ENCODE measurements around the gene SAGE1. TPM values are rescaled to one million over a fixed set of nuclear protein-coding genes. Genes with fewer than 3 reads are reported as not detected.

SAGE1 gene
- polyA plus RNA-seq, 1 experiment: not detected

DNA sequence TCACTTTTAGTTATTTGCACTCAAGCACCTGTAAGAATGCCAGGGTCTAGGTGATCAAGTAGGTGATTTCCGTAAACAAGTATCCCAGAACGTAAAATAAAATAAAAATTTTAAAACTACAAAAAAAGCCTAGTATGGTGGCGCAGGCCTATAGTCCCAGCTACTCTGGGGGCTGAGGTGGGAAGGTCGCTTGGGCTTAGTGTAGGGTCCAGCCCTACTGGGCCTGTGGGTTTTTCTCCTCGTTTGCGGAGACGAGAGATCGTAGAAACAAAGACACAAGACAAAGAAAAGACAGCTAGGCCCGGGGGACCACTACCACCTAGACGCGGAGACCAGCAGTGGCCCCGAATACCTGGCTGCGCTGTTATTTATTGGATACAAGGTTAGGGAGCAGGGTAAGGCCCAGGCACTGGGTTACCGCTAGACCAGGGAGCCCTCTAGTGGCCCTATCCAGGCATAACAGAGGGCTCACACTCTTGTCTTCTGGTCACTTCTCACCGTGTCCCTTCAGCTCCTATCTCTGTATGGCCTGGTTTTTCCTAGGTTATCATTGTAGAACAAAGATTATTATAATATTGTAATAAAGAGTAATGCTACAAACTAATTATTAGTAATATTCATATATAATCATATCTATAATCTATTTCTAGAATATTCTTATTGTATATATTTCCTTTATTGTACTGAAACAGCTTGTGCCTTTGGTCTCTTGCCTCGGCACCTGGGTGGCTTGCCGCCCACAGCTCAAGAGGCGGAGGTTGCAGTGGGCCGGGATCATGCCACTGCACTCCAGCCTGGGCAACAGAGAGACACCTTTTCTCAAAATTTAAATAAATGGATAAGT, 38.4 kb downstream of the SAGE1 start:
- H3K4me3 ChIP-seq (ENCODE audit: low read depth, low read length): no peak overlapping the region
- TF ChIP-seq, protein P1, sequence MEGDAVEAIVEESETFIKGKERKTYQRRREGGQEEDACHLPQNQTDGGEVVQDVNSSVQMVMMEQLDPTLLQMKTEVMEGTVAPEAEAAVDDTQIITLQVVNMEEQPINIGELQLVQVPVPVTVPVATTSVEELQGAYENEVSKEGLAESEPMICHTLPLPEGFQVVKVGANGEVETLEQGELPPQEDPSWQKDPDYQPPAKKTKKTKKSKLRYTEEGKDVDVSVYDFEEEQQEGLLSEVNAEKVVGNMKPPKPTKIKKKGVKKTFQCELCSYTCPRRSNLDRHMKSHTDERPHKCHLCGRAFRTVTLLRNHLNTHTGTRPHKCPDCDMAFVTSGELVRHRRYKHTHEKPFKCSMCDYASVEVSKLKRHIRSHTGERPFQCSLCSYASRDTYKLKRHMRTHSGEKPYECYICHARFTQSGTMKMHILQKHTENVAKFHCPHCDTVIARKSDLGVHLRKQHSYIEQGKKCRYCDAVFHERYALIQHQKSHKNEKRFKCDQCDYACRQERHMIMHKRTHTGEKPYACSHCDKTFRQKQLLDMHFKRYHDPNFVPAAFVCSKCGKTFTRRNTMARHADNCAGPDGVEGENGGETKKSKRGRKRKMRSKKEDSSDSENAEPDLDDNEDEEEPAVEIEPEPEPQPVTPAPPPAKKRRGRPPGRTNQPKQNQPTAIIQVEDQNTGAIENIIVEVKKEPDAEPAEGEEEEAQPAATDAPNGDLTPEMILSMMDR (IDR thresholded peaks at IDR 0.05; ENCODE audit: insufficient read depth, low read depth, low read length): peak; percentile 68
- no peaks in the 10 kb centered on the region for H3K36me3 ChIP-seq (ENCODE audit: control insufficient read depth, insufficient read depth, low read length)
- no peaks in the 10 kb centered on the region for H3K27me3 ChIP-seq (ENCODE audit: control insufficient read depth, insufficient read depth, low read length)
- no peak for DNase-seq (ENCODE audit: low read depth)
- POLR2A ChIA-PET: no interaction called here
- CTCF ChIA-PET: interaction anchor here (0.5 to 1.7 kb wide), 9 partner anchors 9 to 447 kb away, joined by 3 to 8 read pairs (median 3); no protein-coding TSS in a partner anchor

DNA sequence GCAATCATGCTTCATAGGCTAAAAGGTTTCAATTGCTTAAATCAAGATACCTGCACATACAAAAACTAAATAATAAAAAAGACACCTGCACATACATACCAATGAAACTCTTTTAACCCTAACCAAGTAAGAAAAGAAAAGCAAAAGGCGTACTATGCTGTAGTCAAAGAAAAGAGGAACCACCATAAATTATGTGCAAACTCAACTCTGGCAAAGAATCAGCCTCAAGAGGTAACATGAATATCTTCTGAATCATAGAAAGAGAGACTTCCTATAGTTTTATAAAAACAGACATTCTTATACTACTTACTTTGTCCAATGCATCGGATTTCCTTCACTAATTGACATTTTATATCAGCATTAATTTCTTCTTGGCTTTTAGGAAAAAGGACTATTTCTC, 51.0 kb downstream of the SAGE1 start:
- H3K36me3 ChIP-seq (ENCODE audit: control insufficient read depth, insufficient read depth, low read length): no peaks in the 10 kb centered on the region
- ChIA-PET CTCF (no interaction called here), POLR2A (no interaction called here)
- no peaks in the 10 kb centered on the region for H3K27me3 ChIP-seq (ENCODE audit: control insufficient read depth, insufficient read depth, low read length)
- DNase-seq (ENCODE audit: low read depth): no peak
- H3K4me3 ChIP-seq (ENCODE audit: low read depth, low read length): no peak overlapping the region
- TF ChIP-seq, protein P1 (IDR thresholded peaks at IDR 0.05; ENCODE audit: insufficient read depth, low read depth, low read length): no peak

DNA sequence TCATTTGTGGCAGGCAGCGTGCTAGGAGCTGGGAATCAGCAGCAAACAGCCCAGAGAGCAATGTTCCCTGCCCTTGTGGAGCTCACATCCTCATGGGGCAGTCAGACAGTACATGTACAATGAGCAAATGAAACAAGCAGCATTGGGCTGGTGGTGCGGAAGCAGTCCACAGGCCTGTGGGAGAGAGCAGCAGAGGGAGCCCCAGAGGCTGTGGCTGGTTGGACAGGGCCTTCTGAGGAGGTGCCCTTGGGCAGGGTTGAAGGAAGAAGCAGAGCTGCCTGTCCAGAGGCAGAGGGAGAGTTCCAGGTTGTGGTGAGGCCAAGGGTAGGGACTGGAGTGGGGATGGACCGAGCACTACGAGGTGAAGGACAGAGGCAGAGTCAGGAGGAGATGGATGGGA, 57.8 kb downstream of the SAGE1 start:
- CTCF ChIA-PET: no interaction called here

More for the DNA sequence above, 57.8 kb downstream of the SAGE1 start:
- POLR2A ChIA-PET: no interaction called here
- TF ChIP-seq, protein P1 (IDR thresholded peaks at IDR 0.05; ENCODE audit: insufficient read depth, low read depth, low read length): no peak
- H3K4me3 ChIP-seq (ENCODE audit: low read depth, low read length): no peak overlapping the region
- H3K36me3 ChIP-seq (ENCODE audit: control insufficient read depth, insufficient read depth, low read length): no peaks in the 10 kb centered on the region
- no peaks in the 10 kb centered on the region for H3K27me3 ChIP-seq (ENCODE audit: control insufficient read depth, insufficient read depth, low read length)
- DNase-seq (ENCODE audit: low read depth): no peak

Other genes with a start within 250 kb of the SAGE1 start
- gene CT45A1, start 180.1 kb upstream of the SAGE1 start, polyA plus RNA-seq (2011; rRNA removed): not detected in 2 replicates
- not detected in 2 replicates for gene CT45A3, start 125.5 kb upstream of the SAGE1 start, polyA plus RNA-seq (2011; rRNA removed)
- not detected in 2 replicates for gene CT45A5, start 108.2 kb upstream of the SAGE1 start, polyA plus RNA-seq (2011; rRNA removed)
- not detected in 2 replicates for gene CT45A6, start 90.9 kb upstream of the SAGE1 start, polyA plus RNA-seq (2011; rRNA removed)
- gene CT45A2, start 73.7 kb upstream of the SAGE1 start, polyA plus RNA-seq (2011; rRNA removed): not detected in 2 replicates
- not detected in 2 replicates for gene CT45A7, start 56.4 kb upstream of the SAGE1 start, polyA plus RNA-seq (2011; rRNA removed)
- gene CT45A8, start 39.2 kb upstream of the SAGE1 start, polyA plus RNA-seq (2011; rRNA removed): not detected in 2 replicates
- not detected in 2 replicates for gene CT45A9, start 21.9 kb upstream of the SAGE1 start, polyA plus RNA-seq (2011; rRNA removed)
- gene CT45A10, start 272 bp upstream of the SAGE1 start, polyA plus RNA-seq (2011; rRNA removed): not detected in 2 replicates
- gene MMGT1, start 80.3 kb downstream of the SAGE1 start, polyA plus RNA-seq (2011; rRNA removed): 9.8 and 21.1 TPM in 2 replicates
- gene SLC9A6, start 91.7 kb downstream of the SAGE1 start, polyA plus RNA-seq (2011; rRNA removed): 6.3 and 12.0 TPM in 2 replicates